NCI-H82 (cell line): ENCODE results near the gene DYRK4.

ENCODE experiments used
- DNase-seq: peaks from one replicate; lab custom pipeline; 2025; lab: John Stamatoyannopoulos, UW

The DYRK4 gene

DNA sequence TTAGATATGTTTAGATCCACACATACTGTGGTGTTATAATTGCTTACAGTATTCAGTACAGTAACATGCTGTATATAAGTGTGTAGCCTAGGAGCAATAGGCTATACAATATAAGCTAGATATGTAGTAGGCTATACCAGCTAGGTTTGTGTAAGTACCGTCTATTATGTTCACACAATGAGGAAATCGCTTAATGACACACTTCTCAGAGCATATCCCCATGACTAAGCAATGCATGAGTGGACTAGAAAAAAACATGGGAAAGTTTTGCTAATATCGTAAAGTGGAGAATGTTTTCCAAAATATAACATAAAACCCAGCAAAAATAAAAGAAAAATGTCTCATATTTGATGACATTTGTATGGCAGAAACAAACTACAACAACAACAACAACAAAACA lies 59.5 kb downstream of the DYRK4 start:
- no peak for DNase-seq

DNA sequence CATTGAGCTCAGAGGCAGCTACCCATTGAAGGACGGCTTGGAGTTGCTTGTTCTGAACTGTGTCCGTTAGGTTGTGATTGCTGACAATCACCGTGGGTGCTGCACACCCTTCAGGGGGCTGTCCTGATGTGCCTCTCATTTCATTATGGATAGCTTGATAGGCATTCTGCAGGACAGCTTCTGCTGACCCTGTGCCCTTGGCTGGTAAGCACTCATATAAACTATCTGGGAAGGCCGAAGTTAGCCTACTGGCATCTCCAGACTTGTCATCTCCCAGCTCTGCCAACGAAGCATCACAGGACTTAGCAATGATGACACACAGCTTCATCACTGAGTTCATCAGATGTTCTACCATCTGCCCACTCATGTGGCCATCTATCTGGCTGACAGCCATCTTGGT lies 64.5 kb downstream of the DYRK4 start:
- DNase-seq, result no peak

DNA sequence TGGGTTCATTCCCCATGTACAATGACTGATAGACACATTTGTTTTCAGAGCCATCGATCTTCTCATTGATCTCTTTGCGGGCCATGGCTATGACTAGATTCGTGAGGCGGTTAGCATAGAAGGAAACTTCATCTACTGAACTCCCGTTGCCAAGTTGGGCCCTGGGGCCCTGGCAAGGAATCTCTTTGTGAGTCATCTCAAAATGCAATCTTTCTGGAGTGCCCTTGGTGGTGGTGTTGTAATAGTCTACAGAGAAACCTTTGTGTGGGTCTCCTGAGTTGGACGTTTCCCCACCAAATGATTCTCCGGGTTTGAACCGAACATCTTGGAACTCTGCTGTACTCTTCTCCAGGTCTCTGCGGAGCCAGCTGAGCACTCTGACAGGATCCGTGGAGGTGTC lies 66.4 kb downstream of the DYRK4 start:
- no peak for DNase-seq

DNA sequence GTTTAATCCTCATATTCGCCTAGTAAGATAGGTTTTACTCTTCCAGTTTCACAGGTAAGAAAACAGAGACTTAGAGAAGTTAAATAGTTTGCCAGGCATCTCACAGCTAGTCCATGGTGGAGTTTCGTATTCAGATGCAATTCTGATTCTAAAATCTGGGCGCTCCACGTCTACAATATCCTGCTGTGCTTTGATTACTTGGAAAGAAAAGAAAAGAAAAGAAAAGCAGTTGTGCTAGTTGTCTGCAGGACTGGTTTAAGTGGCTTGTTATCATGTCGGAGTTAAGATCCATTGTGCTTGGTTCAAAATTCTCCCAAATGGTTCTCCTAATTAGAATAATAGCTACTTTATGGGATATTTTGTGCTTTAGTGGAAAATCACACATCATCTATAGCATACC lies 68.3 kb downstream of the DYRK4 start:
- no peak for DNase-seq

DNA sequence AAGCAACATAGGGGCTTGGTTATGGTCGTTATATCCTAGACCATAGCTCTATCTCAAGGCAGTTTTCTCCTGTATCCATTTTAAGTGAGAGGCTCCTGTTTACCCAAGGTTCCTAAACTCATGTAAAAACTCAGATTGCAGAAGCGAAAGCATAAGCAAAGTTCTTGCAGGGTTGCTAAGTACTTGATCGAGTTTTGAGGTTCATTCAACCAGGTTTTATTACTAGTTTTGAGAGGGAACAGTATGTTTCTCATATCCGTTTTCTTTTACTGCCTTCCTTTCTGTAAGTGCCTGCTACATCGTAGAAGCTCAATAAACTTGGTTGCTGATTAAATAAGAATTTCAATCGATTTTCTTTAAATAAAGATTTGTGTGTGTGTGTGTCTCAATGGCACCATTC lies 81.7 kb downstream of the DYRK4 start:
- no peak for DNase-seq

DNA sequence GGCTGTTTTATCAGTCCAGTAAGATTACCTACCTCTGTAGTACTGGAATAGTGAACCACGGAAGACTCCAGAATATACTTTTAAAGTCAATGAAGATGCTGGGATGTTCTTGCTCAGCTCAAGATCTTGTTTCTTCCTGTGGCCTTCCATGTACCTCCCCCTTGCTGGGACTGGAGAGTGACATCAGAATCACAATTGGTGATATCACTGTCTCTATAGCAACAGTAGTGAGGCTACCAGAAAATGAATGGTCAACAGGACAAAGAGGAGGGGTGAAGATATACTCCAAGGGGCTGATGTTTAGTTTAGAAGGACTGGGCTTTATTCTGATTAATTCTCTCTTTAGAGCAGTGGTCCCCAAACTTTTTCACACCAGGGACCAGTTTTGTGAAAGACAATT lies 83.0 kb downstream of the DYRK4 start:
- no peak for DNase-seq

DNA sequence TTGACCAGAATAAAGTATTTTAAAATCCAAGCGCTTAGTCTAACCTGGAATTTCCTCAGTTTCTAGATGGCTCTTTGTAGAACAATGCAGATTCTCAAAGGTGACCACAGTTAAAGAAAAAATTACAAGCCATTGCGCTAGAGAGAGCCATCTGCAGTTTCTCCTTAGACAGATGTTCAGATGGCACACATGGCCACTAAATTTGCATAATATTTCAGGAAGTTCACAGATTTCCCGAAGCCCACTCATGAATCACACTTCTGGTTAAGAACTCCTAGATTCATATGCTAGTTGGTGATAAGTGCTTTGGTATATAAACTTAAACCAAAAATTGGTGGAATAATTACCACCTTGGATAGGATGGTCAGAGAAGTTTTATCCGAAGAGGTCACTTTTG lies 86.1 kb downstream of the DYRK4 start:
- peak; percentile 46 for DNase-seq

DNA sequence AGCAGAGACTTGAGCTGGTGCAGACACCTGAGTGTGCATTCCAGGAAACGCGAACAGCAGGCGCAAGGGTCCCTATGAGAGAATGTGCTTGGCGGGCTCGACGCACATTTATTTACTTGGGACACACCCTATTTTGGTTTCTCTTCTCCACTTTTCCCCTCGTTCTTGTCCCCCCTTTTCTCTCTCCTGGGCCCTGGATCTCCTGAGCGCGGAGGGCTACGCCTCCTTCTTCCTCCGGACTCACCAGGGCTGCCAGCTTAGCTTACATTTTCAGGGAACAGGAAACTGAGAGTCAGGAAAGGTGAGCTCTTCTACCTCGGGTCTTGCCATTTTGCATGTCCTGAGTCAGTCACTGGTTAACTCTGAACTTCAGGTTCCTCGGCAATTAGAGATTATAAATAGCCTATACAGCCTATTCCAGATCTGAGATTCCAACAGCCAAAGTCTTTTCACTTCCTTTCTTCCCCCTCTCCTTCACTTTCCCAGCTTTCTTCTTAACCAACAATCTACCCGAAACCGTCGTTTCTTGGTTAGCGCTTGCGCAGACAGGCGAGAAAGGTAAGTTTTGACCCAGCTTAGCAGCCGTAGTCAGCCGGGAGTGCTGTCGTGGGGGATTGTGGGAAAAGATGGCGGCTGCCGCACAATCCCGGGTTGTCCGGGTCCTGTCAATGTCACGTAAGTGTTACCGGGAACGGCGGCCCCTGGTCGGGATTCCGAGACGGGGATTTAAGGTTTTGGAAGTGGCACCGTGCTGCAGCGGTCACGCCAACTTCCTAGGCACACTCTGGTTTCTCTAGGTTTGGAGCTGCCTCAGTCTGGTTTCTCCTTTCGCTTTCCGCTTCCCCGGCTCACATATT lies 86.7 kb downstream of the DYRK4 start, which contains the start of the genes AKAP3 and NDUFA9:
Gene AKAP3, minus strand, starts transcription at position 551 of the 857 bp plus-strand sequence. CDS start 10,855 bp downstream, outside the sequence.
Gene NDUFA9, plus strand, starts transcription at position 614 of the 857 bp plus-strand sequence. Its CDS starts 13 bp downstream, at position 627.
- DNase-seq, result peak; percentile 91

DNA sequence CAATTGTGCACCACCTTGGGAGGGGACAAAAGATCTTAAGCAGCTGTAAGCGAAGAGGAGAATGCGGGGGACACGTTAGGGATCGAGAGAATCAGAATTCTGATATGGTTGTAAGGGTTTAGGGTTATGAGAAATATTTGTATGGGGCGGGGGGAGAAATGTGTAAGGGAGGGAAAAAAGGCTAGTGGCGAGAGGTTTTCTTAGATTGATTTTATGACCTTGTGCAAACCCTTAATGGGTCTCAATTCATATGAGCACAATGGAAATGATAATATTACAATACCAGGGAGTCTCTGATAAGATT lies 87.3 kb downstream of the DYRK4 start:
- DNase-seq, result no peak

DNA sequence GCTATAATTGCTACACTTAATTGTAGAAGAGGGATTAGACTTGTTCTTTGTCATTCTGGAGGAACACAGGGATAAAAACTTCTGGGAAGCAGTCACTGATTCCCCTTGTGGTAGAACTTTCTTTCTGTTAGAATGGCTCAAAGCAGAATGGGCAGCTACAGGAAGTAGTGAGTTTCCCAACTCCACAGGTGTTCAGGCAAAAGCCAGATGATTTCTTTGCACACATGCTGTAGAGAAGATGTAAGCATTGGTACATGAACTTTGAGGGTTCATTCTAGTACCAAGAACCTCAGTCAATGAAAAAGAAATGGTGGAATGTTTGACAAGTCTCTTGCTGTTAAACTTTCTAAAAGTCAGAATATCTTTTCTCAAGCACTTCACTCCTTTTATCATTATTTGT lies 91.2 kb downstream of the DYRK4 start:
- DNase-seq, result no peak

DNA sequence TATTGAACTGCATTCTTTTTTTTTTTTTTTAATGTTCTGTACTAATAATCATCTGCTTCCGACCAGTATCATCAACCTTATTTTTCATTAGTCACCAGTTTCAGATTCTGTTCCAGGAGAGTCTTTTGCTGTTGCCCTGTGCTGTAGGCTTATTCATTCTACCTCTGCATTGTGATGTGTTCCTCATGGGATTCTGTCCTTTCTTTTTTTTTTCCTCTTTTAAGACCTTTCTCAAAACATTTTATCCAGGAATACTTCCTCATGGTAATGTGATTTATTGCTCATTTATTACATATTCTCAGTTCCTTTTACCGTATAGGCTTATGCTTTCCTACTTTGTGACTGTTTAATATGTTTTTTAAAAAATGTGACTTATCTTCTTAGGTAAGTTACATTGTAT lies 91.7 kb downstream of the DYRK4 start:
- no peak for DNase-seq
